GM19193 (cell line): Measurements from ENCODE around the gene DRC7.

Experiments used
- POLR2A ChIP-seq: IDR thresholded peaks from 4 replicates; pipeline ENCODE4 v1.6.1; 2011; ENCODE audit not compliant: insufficient read depth, insufficient read length; ENCODE audit errors: extremely low read depth

DRC7 gene

DNA sequence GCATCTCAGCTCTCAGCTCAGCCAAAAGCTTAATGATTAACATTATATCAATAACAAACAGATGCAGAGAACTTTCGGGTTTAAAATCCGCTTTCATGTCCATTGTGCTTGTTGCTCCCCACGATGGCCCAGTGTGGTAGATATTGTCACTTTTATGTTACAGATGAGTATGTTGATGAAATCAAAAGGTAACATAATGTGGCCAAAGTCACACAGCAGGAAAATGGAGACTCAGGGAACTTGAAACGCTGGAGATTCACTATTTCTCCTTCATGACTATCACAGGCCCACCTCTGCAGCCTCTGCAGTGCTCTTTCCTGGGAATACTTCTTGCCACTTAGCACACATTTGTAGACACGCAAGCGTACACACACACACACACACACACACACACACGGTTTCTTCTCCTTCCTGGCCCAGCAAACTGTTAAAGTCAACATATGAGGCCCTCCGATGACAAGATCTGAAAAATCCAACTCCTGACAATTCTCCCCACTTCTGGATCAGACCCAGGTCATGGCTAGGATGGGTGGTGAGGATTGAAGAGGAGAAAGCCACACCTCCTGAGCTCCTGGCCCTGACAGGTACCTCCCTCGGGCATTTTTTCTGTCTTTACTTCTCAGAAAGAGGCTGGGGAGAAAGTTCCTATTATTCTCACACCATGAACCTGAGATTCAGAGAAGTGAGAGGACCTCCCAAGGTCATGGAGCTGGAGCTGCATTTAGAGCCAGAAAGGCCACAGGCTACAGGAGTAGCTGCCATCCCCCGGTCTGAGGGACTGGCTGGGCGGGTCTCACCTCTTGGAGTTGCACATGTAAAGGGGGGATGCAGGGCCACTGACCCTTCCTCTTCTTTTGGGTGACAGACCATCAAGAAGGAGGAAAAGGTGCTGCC is 9.7 kb downstream of the DRC7 start:
- no peak for TF ChIP-seq POLR2A

DNA sequence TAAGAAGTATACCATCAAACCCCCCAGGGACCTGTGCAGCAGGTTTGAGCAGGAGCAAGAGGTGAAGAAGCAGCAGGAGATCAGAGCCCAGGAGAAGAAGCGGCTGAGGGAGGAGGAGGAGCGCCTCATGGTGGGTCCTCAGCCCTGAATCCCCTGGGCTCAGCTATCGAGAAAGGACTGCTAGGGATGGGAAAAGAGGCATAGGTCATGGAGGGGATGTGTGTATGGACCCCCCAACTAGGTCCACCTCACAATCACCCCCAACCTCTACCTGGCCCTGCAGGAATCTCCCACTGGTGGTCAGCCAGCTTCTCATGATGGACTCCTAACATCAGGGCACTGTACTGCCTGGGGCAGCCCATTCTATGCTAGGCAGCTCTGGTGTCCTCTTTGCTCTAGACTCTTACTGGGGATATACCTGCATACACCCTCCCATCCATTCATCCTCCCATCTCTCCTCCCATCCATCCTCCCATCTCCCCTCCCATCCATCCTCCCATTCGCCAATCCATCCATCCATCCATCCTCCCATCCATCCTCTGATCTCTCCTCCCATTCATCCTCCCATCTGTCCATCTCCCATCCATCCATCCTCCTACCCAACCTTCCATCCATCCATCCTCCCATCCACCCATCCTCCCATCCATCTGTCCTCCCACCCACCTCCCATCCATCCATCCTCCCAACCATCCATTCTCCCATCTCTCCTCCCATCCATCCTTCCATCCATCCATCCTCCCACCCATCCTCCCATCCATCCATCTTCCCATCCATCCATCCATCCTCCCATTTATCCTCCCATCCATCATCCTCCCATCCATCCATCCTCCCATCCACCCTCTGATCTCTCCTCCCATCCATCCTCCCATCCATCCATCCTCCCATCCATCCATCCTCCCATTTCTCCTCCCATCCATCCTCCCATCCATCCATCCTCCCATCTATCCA is 10.6 kb downstream of the DRC7 start:
- TF ChIP-seq POLR2A: no peak

DNA sequence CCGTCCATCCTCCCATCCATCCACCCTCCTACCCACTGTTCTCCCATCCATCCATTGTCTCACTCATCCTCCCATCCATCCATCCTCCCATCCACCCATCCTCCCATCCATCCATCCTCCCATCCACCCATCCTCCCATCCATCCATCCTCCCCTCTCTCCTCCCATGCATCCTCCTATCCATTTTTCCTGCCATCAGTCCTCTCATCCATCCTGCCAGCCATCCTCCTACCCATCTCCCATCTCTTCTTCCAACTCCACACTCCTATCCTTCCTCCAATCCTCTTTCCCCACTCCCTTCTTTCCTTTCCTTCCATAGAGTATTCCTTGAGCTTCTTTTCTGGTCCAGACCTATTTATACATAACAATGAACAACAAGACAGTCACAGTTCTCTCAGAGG is 12.1 kb downstream of the DRC7 start:
- TF ChIP-seq POLR2A: no peak

DNA sequence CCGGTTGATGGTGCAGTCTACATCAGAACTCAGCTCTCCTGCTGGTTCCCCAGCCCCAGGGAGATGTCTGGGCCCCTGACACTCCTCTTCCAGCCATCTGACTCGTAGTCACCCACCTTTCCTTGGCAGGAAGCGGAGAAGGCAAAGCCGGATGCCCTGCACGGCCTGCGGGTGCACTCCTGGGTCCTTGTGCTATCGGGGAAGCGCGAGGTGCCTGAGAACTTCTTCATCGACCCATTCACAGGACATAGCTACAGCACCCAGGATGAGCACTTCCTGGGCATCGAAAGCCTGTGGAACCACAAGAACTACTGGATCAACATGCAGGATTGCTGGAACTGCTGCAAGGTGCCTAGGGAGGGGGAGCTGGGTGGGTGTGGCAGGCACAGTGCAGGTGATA is 12.7 kb downstream of the DRC7 start:
- TF ChIP-seq POLR2A: no peak

DNA sequence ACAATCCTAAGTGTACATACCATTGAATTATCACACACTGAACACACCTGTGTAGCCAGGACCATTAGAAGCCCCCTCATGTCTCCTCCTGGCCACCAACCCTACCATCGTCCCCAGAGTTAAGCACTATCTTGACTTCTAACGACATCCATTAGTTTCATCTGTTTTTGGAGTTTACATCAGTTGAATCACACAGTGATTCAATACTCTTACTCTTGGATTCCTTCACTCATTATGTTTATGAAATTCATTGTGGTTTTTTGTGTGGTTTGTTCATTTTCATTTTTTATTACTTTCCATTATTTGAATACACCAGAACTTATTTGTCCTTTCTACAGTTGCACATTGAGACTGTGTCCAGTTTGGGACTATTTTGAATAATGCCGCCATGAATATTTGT is 13.6 kb downstream of the DRC7 start:
- no peak for TF ChIP-seq POLR2A

DNA sequence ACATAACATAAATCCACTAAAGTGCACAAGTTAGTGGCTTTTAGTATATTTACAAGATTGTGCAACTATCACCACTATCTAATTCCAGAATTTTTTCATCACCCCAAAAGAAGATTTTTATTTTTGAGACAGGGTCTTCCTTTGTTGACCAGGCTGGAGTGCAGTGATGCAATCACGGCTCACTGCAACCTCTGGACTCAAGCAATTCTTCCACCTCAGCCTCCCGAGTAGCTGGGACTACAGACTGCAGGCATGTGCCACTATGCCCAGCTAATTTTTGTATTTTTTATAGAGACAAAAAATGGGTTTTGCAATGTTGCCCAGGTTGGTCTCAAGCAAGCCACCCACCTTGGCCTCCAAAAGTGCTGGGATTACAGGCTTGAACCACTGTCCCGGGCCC is 15.1 kb downstream of the DRC7 start:
- TF ChIP-seq POLR2A: no peak

DNA sequence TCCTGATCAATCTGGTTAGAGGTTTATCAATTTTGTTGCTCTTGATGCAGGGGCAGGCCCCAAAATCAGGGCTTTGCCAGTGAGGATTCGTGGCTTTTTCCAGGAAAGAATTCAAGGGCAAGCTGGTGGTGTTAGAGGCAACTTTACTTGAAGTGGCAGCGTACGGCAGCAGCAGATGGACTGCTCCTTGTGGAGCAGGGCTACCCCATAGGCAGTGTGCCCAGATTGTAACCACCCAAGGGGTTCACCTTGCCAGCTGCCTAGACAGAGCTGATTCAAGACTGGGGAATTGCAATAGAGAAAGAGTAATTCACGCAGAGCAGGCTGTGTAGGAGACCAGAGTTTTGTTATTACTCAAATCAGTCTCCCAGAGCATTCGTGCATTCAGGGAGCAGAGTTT is 16.7 kb downstream of the DRC7 start:
- no peak for TF ChIP-seq POLR2A

DNA sequence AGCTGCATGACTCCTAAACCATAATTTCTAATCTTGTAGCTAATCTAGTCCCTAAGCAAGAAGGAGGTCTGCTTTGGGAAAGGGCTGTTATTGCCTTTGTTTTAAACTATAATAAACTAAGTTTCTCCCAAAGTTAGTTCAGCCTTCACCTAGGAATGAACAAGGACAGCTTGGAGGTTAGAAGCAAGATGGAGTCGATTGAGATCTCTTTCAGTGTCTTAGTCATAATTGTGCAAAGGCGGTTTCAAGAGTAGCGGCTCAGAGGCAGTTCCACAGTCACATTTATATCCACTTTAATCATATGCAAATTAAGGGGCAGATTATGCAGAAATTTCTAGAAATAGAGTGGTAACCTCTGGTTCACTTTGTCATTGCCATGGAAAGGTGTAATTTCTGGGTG is 17.4 kb downstream of the DRC7 start:
- TF ChIP-seq POLR2A: no peak

DNA sequence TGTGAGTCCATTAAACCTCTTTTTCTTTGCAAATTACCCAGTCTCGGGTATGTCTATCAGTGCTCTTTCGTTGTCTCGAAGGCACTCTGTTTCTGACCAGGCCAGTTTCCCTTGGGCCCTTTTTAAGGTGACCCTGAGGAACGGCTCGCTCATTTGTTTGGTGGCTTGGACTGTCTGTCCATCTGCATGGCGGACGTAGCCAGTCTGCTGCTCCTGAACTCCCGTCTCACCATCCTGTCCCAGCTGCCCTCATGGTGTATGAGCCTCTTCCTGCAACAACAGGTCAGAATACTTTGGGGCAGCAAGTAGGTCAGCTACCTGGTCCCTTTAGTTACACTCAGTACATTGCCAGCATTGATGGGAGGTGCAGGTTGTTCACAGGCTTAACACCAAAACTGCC is 19.0 kb downstream of the DRC7 start:
- TF ChIP-seq POLR2A: no peak

DNA sequence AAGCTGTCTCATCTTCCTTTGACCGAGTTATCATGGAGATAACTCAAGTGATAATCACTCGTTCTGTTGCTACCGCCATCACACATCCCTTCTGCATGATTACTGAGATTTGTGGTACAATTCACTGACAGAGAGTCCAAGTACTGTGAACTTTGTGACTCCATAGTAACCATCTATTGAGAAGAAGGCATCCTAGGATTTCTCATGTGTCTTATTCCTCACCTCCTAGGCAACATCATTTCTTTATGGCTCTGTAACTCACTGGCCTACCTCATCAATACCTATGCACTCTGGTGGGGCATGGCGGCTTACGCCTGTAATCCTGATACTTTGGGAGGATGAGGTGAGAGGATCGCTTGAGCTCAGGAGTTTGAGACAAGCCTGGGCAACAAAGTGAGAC is 19.4 kb downstream of the DRC7 start:
- no peak for TF ChIP-seq POLR2A

DNA sequence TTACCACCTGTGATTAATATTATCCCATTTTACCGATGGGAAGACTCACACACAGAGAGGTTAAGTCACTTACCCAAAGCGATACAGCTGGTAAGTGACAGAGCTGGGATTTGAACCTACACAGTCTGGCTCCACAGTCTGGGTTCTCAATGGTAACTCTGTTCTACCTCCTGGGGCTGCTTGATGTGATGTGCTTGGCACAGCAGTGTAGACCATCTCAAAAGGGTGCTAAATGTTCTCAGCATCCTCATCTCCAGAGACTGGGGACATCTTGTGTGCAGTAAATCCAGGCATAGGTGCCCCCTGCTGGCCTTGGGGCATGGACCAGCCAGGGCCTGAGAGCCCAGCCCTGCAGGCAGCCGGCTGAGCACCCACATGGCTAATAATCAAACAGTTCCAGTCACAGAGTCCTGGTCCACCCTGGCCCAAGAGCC is 25.6 kb downstream of the DRC7 start:
- TF ChIP-seq POLR2A: no peak

DNA sequence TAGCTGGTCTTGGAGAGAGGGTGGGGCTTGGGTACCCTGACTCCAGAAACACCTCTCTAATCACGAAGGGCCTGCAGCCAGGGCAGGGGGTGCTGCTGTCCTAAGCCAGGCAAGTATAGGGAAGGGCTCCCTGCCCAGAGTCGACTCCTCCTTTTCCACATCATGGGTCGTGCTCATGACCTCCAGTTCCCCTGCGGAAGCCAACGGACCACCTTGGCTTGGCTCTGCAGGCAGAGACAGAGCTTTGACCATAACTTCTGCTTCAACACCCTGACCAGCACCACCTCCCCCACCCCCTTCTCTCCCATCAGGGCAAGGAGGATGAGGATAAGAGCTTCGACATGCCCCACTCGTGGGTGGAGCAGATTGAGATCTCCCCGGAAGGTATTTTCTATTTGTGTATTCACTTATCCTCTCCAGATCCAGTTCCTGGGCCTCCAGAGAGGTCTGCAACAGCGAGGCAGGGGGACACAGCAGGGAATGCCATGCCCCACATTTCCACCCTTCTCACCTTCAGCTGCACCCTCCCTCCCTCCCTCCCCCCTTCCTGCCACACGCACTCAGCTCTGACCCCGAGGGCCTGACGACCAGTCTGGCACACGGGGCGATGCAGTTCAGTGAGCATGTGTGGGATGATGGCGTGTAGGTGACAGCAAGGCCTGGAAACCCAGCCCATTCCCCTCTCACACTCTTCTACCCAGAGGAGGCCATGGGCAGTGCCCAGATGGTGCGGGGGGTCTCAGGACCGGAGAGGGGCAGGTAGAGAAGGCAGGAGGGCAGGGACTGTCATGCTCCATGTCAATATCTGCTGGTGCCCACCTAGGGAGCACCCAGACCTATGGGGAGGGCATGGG is 27.0 kb downstream of the DRC7 start:
- TF ChIP-seq POLR2A: no peak

DNA sequence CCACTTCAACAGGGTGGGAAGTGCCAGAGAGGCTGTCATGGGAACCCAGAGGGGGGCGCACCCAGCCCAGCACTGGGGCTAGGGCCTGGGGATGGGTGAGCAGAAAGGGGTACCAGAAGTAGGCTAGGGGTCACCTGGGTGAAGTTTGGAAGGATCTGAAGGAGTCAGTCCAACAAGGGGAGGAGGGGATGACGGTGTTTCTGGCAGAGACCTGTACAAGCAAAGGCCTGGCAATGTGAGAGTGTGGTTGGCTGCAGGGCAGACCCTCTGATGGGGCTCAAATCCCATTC is 27.5 kb downstream of the DRC7 start:
- TF ChIP-seq POLR2A: no peak

DNA sequence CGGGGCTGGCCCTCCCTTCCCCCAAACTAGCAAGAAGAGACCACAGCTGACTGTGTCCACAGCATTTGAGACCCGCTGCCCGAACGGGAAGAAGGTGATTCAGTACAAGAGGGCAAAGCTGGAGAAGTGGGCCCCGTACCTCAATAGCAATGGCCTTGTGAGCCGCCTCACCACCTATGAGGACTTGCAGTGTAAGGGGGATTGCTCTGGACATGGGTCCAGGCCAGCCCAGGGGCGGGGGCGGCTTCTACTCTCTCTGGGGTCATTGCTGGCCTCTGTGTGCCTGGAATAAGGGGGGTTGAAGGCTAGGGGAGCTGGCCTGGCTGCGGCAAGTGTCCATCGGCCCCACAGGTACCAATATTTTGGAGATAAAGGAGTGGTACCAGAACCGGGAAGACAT is 28.0 kb downstream of the DRC7 start:
- no peak for TF ChIP-seq POLR2A

DNA sequence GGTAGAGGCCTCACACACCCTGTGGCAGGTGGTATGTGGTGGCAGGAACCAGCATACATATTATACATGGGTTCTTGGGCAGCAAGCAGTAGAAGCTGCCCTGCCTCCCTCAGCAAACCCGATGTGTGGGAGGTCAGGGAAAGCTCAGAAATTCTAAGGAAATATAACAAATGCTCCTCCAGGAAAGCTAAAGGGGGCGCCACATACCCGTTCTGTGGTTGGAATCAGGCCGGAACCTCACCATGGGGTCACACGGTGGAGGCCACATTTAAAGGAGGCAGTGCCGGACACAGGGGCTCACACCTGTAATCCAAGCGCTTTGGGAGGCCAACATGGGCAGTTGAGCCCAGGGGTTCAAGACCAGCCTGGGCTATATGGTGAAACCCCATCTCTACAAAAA is 28.6 kb downstream of the DRC7 start:
- no peak for TF ChIP-seq POLR2A
